Measurements from ENCODE around the gene UBXN1. TPM values are rescaled to one million over a fixed set of nuclear protein-coding genes. Genes with fewer than 3 reads are reported as not detected.

Gene UBXN1
- total RNA-seq, 3 donors from 2014 or later = 204 to 248 (median 239) TPM

DNA sequence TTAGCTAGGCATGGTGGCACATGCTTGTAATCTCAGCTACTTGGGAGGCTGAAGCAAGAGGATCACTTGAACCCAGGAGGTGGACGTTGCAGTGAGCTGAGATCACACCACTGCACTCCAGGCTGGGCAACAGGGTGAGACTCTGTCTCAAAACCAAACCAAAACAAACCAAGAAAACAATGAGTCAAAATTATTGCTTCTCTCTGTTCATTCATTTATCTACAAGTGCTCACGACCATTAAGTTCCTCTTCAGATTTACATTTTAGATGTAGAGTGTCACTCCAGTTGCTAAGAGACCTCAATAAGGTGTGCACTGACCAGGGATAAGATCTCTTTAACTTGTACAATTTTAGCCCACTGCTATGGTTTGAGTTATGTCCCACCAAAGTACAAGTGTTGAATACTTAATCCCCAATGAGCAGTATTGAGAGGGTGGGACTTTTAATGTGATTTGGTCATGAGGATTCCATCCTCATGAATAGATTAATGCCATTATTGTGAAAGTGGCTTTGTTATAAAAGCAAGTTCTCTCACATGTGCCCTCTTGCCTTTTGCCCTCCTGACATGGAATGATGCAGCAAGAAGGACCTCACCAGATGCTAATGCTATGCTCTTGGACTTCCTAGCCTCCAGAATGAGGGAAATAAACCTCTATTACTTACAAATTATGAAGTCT is 40.6 kb upstream of the UBXN1 start:
- no peak for DNase-seq (ENCODE audit: low spot score in 2 of 2)
- H3K27me3 ChIP-seq = no peaks in the 10 kb centered on the region
- no peak overlapping the region for H3K4me3 ChIP-seq
- peaks cover 10% of the 10 kb centered on the region for H3K36me3 ChIP-seq
- no peak for TF ChIP-seq POLR2A (IDR thresholded peaks at IDR 0.05)
- no peak for TF ChIP-seq POLR2AphosphoS5 (IDR thresholded peaks at IDR 0.05)
- TF ChIP-seq, protein P1, sequence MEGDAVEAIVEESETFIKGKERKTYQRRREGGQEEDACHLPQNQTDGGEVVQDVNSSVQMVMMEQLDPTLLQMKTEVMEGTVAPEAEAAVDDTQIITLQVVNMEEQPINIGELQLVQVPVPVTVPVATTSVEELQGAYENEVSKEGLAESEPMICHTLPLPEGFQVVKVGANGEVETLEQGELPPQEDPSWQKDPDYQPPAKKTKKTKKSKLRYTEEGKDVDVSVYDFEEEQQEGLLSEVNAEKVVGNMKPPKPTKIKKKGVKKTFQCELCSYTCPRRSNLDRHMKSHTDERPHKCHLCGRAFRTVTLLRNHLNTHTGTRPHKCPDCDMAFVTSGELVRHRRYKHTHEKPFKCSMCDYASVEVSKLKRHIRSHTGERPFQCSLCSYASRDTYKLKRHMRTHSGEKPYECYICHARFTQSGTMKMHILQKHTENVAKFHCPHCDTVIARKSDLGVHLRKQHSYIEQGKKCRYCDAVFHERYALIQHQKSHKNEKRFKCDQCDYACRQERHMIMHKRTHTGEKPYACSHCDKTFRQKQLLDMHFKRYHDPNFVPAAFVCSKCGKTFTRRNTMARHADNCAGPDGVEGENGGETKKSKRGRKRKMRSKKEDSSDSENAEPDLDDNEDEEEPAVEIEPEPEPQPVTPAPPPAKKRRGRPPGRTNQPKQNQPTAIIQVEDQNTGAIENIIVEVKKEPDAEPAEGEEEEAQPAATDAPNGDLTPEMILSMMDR (IDR thresholded peaks at IDR 0.05) = no peak
- intact Hi-C loops (cut with DNase I; ENCODE audit: low total_unique reads) = no loop called here
- H3K4me1 ChIP-seq = peaks cover 0 to 18% of the 10 kb centered on the region in 2 donors
- no peaks in the 10 kb centered on the region for H3K9me3 ChIP-seq
- peak overlapping the region in 1 of 2 donors; percentile 6 for H3K27ac ChIP-seq

- TF ChIP-seq POLR2AphosphoS5 (IDR thresholded peaks at IDR 0.05) (no peak), POLR2A (IDR thresholded peaks at IDR 0.05) (no peak)
- TF ChIP-seq, protein P1 (IDR thresholded peaks at IDR 0.05) = no peak
- no peak overlapping the region for H3K4me3 ChIP-seq
- H3K27ac ChIP-seq = peak overlapping the region; percentile 13 to 54
- peaks cover 0 to 9% of the 10 kb centered on the region in 2 donors for H3K4me1 ChIP-seq
- H3K36me3 ChIP-seq = peaks cover 10% of the 10 kb centered on the region
- H3K9me3 ChIP-seq = no peaks in the 10 kb centered on the region
- intact Hi-C loops (cut with DNase I; ENCODE audit: low total_unique reads) = no loop called here
- DNase-seq (ENCODE audit: low spot score in 2 of 2) = no peak
- no peaks in the 10 kb centered on the region for H3K27me3 ChIP-seq
Observed at GRCh38 chr11:62716816-62717215, 37.9 kb upstream of the UBXN1 start.

DNA sequence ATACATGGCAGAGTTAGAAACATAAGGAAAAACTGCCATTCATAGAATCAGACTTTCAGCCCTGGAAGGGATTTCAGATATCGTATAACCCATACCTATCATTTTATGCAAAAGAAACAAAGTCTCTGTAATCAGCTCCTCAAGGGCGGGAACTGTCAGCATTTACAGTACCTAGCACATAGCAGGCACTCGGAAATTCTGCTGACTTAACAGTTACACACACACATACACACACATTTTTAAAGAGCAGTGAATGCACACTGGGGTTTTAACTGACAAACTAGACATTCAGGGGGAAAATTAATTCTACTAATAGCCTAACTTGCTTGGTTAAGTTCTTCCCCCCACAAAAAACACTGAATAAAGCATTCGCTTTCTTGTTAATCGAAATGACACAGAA is 37.3 kb upstream of the UBXN1 start:
- Histone ChIP-seq H3K9me3 (no peaks in the 10 kb centered on the region), H3K4me1 (peaks cover 0 to 9% of the 10 kb centered on the region in 2 donors), H3K27me3 (no peaks in the 10 kb centered on the region), H3K4me3 (no peak overlapping the region), H3K27ac (peak overlapping the region in 1 of 2 donors; percentile 54), H3K36me3 (peaks cover 3% of the 10 kb centered on the region)
- DNase-seq (ENCODE audit: low spot score in 2 of 2) = no peak
- intact Hi-C loops (cut with DNase I; ENCODE audit: low total_unique reads) = no loop called here
- no peak for TF ChIP-seq POLR2AphosphoS5 (IDR thresholded peaks at IDR 0.05)
- TF ChIP-seq POLR2A (IDR thresholded peaks at IDR 0.05) = no peak
- TF ChIP-seq, protein P1 (IDR thresholded peaks at IDR 0.05) = no peak

DNA sequence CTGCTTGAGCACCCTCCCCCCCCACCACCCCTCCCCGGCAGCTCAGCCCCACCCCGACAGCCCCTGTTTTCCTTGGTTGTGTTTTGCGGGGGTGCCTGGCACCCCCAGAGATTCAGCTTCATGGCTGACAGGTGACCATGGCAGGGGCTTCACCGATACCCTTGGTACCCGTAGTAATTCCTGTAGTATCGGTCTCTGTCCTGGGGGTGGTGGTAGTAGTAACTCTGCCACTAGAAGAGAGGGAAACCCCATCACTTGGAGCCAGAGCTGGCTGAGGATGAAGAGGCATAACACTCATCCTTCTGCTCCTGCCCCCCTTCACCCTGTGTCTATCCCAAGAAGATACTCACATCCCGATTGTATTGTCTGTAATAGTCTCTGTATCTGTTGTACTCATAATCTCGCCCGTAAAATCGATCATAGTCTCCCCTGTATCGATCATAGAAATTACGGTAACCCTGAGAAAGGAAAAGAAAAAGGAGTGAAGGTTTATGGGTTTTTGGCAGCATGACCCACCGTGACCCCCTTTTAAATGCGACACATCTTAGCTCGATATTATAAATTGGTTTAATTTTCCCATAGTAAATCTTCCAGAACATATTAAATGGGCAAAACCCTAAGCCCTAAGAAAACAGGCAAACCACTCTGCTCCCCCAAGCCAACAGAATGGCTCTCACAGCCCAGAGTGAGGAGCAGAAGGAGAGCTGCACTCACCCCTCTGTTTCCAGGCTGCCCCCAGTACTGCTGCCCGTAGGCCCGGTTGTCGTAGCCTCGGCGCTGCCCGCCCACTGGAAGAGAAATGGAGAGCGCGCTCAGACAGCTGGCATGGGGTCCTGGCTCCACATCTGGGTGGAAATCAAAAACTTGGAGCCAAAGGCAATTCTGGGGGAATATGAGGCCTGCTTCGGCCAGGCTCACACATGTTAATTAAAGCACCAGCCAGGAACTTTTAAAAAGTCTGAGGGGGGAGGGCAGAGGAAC is 36.6 kb upstream of the UBXN1 start:
- TF ChIP-seq POLR2A (IDR thresholded peaks at IDR 0.05) = no peak
- TF ChIP-seq, protein P1 (IDR thresholded peaks at IDR 0.05) = no peak
- TF ChIP-seq POLR2AphosphoS5 (IDR thresholded peaks at IDR 0.05) = no peak
- Histone ChIP-seq H3K4me1 (peaks cover 0 to 9% of the 10 kb centered on the region in 2 donors), H3K27ac (peak overlapping the region; percentile 28 to 54), H3K9me3 (no peaks in the 10 kb centered on the region), H3K27me3 (no peaks in the 10 kb centered on the region), H3K4me3 (no peak overlapping the region), H3K36me3 (no peaks in the 10 kb centered on the region)
- intact Hi-C loops (cut with DNase I; ENCODE audit: low total_unique reads) = no loop called here
- no peak for DNase-seq (ENCODE audit: low spot score in 2 of 2)

- H3K36me3 ChIP-seq = no peaks in the 10 kb centered on the region
- TF ChIP-seq POLR2AphosphoS5 (IDR thresholded peaks at IDR 0.05) (no peak), POLR2A (IDR thresholded peaks at IDR 0.05) (no peak)
- TF ChIP-seq, protein P1 (IDR thresholded peaks at IDR 0.05) = no peak
- DNase-seq (ENCODE audit: low spot score in 2 of 2) = no peak
- H3K27me3 ChIP-seq = no peaks in the 10 kb centered on the region
- H3K27ac ChIP-seq = peak overlapping the region in 1 of 2 donors; percentile 4
- peaks cover 0 to 14% of the 10 kb centered on the region in 2 donors for H3K4me1 ChIP-seq
- H3K9me3 ChIP-seq = no peaks in the 10 kb centered on the region
- H3K4me3 ChIP-seq = no peak overlapping the region
- intact Hi-C loops (cut with DNase I; ENCODE audit: low total_unique reads) = no loop called here
Observed at GRCh38 chr11:62713343-62713742, 34.5 kb upstream of the UBXN1 start.

Measured in breast epithelium (tissue), 4 donors.